ENCODE data around the gene CST7. TPM values are rescaled to one million over a fixed set of nuclear protein-coding genes. Genes with fewer than 3 reads are reported as not detected.

The CST7 gene
- total RNA-seq, 1 experiment from 2014 or later, result not detected

DNA sequence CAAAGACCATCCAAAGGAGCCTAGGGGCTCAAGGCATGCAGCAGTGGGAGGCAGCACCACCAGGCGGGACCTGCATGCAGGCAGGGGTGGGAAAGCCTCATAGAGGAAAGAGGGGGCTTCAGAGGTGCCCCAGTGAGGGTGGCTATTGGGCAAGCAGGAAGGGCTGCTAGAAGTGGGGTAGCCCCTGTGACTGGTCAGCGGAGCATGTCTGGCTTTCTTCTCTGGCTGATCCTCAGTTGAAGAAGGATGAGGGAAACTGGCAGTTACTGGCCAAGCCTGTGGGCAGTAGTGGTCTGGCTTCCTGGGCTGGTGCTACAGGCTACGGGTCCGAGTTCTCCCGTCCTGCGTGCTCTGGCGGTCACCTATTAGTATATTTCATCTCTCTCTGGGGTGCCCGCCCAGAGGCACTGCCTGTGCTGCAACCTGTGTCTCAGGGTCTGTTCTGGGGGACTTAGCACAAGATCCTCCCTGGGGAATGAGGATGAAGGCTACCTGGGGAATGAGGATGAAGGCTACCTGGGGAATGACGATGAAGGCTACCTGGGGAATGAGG is 35.9 kb upstream of the CST7 start:
- Mint-ChIP-seq H3K27me3 (ENCODE audit: low read depth) (peaks cover 15% of the 10 kb centered on the region), H3K9me3 (peaks cover 6 to 10% of the 10 kb centered on the region in 2 experiments), H3K4me3 (no peak overlapping the region), H3K4me1 (peaks cover 15 to 16% of the 10 kb centered on the region in 2 experiments), H3K36me3 (ENCODE audit: insufficient read depth in 1 of 3, low read depth in 3 of 3) (peaks cover 2 to 4% (median 2%) of the 10 kb centered on the region in 3 experiments; a peak in 2 of 7 replicates), H3K27ac (no peak overlapping the region)
- no peaks in the 10 kb centered on the region for H4K20me1 ChIP-seq (ENCODE audit: control insufficient read depth, insufficient read depth, insufficient read length)
- no peak overlapping the region for H4K91ac ChIP-seq (ENCODE audit: insufficient read length, low read depth, low read length)
- H2AFZ ChIP-seq (ENCODE audit: low read length), result no peak overlapping the region
- no peak overlapping the region for H3K27ac ChIP-seq (ENCODE audit: insufficient read length, low read depth, low read length)
- TF ChIP-seq, protein P1, sequence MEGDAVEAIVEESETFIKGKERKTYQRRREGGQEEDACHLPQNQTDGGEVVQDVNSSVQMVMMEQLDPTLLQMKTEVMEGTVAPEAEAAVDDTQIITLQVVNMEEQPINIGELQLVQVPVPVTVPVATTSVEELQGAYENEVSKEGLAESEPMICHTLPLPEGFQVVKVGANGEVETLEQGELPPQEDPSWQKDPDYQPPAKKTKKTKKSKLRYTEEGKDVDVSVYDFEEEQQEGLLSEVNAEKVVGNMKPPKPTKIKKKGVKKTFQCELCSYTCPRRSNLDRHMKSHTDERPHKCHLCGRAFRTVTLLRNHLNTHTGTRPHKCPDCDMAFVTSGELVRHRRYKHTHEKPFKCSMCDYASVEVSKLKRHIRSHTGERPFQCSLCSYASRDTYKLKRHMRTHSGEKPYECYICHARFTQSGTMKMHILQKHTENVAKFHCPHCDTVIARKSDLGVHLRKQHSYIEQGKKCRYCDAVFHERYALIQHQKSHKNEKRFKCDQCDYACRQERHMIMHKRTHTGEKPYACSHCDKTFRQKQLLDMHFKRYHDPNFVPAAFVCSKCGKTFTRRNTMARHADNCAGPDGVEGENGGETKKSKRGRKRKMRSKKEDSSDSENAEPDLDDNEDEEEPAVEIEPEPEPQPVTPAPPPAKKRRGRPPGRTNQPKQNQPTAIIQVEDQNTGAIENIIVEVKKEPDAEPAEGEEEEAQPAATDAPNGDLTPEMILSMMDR (conservative IDR thresholded peaks at IDR 0.05), result no peak
- no peak overlapping the region for H2AK5ac ChIP-seq (ENCODE audit: insufficient read length, low read length)
- H3K23ac ChIP-seq (ENCODE audit: insufficient read length, low read depth, low read length), result no peak overlapping the region
- no peak overlapping the region for H3K4me2 ChIP-seq (ENCODE audit: insufficient read depth, insufficient read length, low read length)
- H3K79me2 ChIP-seq (ENCODE audit: insufficient read depth, low read length), result no peaks in the 10 kb centered on the region
- no peak overlapping the region for H3T11ph ChIP-seq (ENCODE audit: low read length)
- H3K14ac ChIP-seq (ENCODE audit: insufficient read depth, low read length), result no peak overlapping the region
- peaks cover 4% of the 10 kb centered on the region for H3K9me3 ChIP-seq (ENCODE audit: control insufficient read depth, low read depth, low read length)
- no CpG with 5 or more reads among the region's 9 CpGs for WGBS (ENCODE audit: extremely low coverage, insufficient read length, low lambda C conversion rate)
- H2BK20ac ChIP-seq (ENCODE audit: low read depth, low read length, poor library complexity, severe bottlenecking), result no peak overlapping the region
- H2BK12ac ChIP-seq (ENCODE audit: insufficient read length, low read depth, low read length), result no peak overlapping the region
- H2BK5ac ChIP-seq (ENCODE audit: insufficient read length, low read length), result no peak overlapping the region
- no peak overlapping the region for H3K4ac ChIP-seq (ENCODE audit: low read depth, low read length)
- no peak for DNase-seq
- H4K8ac ChIP-seq (replicated peaks; ENCODE audit: insufficient read length, low read depth, low read length), result no peak overlapping the region
- no peak overlapping the region for H3K9ac ChIP-seq (ENCODE audit: extremely low read depth, insufficient read length, low read length)
- no peaks in the 10 kb centered on the region for H3K23me2 ChIP-seq (ENCODE audit: insufficient read length, low read depth, low read length, poor library complexity, severe bottlenecking)
- H2BK120ac ChIP-seq (ENCODE audit: low read depth, low read length, poor library complexity, severe bottlenecking), result no peak overlapping the region
- H3K56ac ChIP-seq (ENCODE audit: insufficient read length, low read depth, low read length), result no peak overlapping the region
- H3K4me1 ChIP-seq (ENCODE audit: insufficient read depth, low read length), result 0 out of 2 replicates have a peak, but pooled peaks cover 6% of the 10 kb centered on the region
- H3K27me3 ChIP-seq (ENCODE audit: insufficient read depth, low read length), result no peaks in the 10 kb centered on the region
- H3K18ac ChIP-seq (ENCODE audit: insufficient read length, low read depth, low read length), result no peak overlapping the region
- H4K5ac ChIP-seq (ENCODE audit: insufficient read length, low read depth, low read length), result no peak overlapping the region
- no peak overlapping the region for H2BK15ac ChIP-seq (ENCODE audit: low read depth, low read length)
- H3K79me1 ChIP-seq (ENCODE audit: insufficient read depth, low read depth, low read length, poor library complexity, severe bottlenecking), result no peaks in the 10 kb centered on the region
